Measurements from ENCODE around the gene SGK1.
"Not testable (repeated sequence)": the region's sequence is repeated elsewhere in the genome, so short reads cannot be mapped to it uniquely, and the experiment has no call there.

SGK1 gene

DNA sequence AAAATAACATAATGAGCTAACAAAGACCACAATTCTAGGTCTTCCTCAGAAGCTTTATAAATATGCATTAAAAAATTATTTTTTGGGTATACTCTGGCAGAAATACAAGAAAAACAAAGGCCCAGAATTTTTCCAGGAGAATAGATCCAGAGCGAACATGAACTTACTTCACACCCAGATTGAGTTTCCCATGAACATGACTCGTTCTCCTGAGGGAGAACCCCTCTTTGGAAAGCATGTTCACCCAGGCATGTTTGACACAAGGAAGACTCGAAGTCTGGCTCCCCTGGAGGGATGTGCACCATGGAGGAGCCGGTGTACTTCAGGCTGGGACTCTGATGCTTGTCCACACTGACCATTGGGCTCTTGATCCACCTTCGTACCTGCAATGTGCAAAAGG, 56.1 kb downstream of the SGK1 start:
- H3K9me3 ChIP-seq (ENCODE audit: control insufficient read depth, low read length): no peaks in the 10 kb centered on the region
- no peak for DNase-seq
- H3K36me3 ChIP-seq (ENCODE audit: control insufficient read depth, insufficient read depth, low read length): no peaks in the 10 kb centered on the region
- H3K27me3 ChIP-seq (replicated peaks; ENCODE audit: control insufficient read depth, insufficient read depth, low read length, poor library complexity, severe bottlenecking): no peaks in the 10 kb centered on the region
- no peak overlapping the region for H3K4me3 ChIP-seq (ENCODE audit: insufficient read depth, low read depth, low read length, poor library complexity, severe bottlenecking)
- no peaks in the 10 kb centered on the region for H3K4me1 ChIP-seq (ENCODE audit: control insufficient read depth, insufficient read depth, low read length, poor library complexity, severe bottlenecking)
- no peak overlapping the region for H3K27ac ChIP-seq (ENCODE audit: insufficient read depth, low read length, poor library complexity, severe bottlenecking)

GRCh38 chr6:134258849-134259306, 59.0 kb downstream of the SGK1 start:
- H3K36me3 ChIP-seq (ENCODE audit: control insufficient read depth, insufficient read depth, low read length): no peaks in the 10 kb centered on the region
- no peak for DNase-seq
- H3K27me3 ChIP-seq (replicated peaks; ENCODE audit: control insufficient read depth, insufficient read depth, low read length, poor library complexity, severe bottlenecking): no peaks in the 10 kb centered on the region
- no peaks in the 10 kb centered on the region for H3K9me3 ChIP-seq (ENCODE audit: control insufficient read depth, low read length)
- no peak overlapping the region for H3K27ac ChIP-seq (ENCODE audit: insufficient read depth, low read length, poor library complexity, severe bottlenecking)
- no peaks in the 10 kb centered on the region for H3K4me1 ChIP-seq (ENCODE audit: control insufficient read depth, insufficient read depth, low read length, poor library complexity, severe bottlenecking)
- H3K4me3 ChIP-seq (ENCODE audit: insufficient read depth, low read depth, low read length, poor library complexity, severe bottlenecking): no peak overlapping the region

DNA sequence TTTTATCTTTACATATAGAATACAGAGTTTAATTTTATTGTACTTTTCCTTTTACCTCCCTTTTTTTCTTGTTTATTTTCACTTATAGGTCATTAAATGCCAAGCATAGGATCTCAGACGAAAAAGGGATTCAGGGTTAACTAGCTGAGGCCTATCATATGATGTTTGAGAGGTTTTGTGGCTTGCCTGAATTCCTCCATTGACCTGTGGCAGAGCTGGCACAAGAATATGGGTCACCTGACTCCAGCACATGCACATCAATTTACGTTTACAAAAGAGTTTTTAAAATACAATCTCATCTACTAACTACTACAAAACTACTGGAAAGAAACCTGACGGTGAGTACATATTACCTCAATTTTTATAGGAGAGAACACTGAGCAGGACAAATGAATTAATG, 60.4 kb downstream of the SGK1 start:
- H3K4me3 ChIP-seq (ENCODE audit: insufficient read depth, low read depth, low read length, poor library complexity, severe bottlenecking): no peak overlapping the region
- no peaks in the 10 kb centered on the region for H3K36me3 ChIP-seq (ENCODE audit: control insufficient read depth, insufficient read depth, low read length)
- H3K27ac ChIP-seq (ENCODE audit: insufficient read depth, low read length, poor library complexity, severe bottlenecking): no peak overlapping the region
- no peaks in the 10 kb centered on the region for H3K27me3 ChIP-seq (replicated peaks; ENCODE audit: control insufficient read depth, insufficient read depth, low read length, poor library complexity, severe bottlenecking)
- H3K4me1 ChIP-seq (ENCODE audit: control insufficient read depth, insufficient read depth, low read length, poor library complexity, severe bottlenecking): no peaks in the 10 kb centered on the region
- no peaks in the 10 kb centered on the region for H3K9me3 ChIP-seq (ENCODE audit: control insufficient read depth, low read length)
- no peak for DNase-seq

GRCh38 chr6:134256862-134257261, 61.0 kb downstream of the SGK1 start:
- Histone ChIP-seq H3K27me3 (replicated peaks; ENCODE audit: control insufficient read depth, insufficient read depth, low read length, poor library complexity, severe bottlenecking) (no peaks in the 10 kb centered on the region), H3K4me3 (ENCODE audit: insufficient read depth, low read depth, low read length, poor library complexity, severe bottlenecking) (no peak overlapping the region), H3K9me3 (ENCODE audit: control insufficient read depth, low read length) (no peaks in the 10 kb centered on the region), H3K4me1 (ENCODE audit: control insufficient read depth, insufficient read depth, low read length, poor library complexity, severe bottlenecking) (no peaks in the 10 kb centered on the region), H3K27ac (ENCODE audit: insufficient read depth, low read length, poor library complexity, severe bottlenecking) (no peak overlapping the region), H3K36me3 (ENCODE audit: control insufficient read depth, insufficient read depth, low read length) (no peaks in the 10 kb centered on the region)
- no peak for DNase-seq

DNA sequence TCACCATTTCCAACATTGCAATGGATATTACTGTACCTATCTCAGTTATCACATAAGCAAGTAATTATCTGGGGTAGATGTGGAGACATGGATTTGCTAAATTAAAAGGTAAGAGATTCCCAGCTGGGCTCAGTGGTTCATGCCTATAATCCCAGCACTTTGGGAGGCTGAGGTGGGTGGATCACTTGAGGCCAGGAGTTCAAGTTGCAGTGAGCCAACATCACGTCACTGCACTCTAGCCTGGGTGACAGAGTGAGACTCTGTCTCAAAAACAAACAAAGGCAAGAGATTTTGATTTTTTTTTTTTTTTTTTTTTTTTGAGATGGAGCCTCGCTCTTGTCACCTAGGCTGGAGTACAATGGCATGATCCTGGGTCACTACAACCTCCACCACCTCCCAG, 62.6 kb downstream of the SGK1 start:
- H3K4me3 ChIP-seq (ENCODE audit: insufficient read depth, low read depth, low read length, poor library complexity, severe bottlenecking); H3K27ac ChIP-seq (ENCODE audit: insufficient read depth, low read length, poor library complexity, severe bottlenecking); H3K4me1 ChIP-seq (ENCODE audit: control insufficient read depth, insufficient read depth, low read length, poor library complexity, severe bottlenecking): not testable (repeated sequence)

GRCh38 chr6:134254118-134254517, 63.8 kb downstream of the SGK1 start:
- no peak overlapping the region for H3K4me3 ChIP-seq (ENCODE audit: insufficient read depth, low read depth, low read length, poor library complexity, severe bottlenecking)
- H3K27ac ChIP-seq (ENCODE audit: insufficient read depth, low read length, poor library complexity, severe bottlenecking): no peak overlapping the region
- no peaks in the 10 kb centered on the region for H3K27me3 ChIP-seq (replicated peaks; ENCODE audit: control insufficient read depth, insufficient read depth, low read length, poor library complexity, severe bottlenecking)
- no peaks in the 10 kb centered on the region for H3K9me3 ChIP-seq (ENCODE audit: control insufficient read depth, low read length)
- no peak for DNase-seq
- no peaks in the 10 kb centered on the region for H3K36me3 ChIP-seq (ENCODE audit: control insufficient read depth, insufficient read depth, low read length)
- H3K4me1 ChIP-seq (ENCODE audit: control insufficient read depth, insufficient read depth, low read length, poor library complexity, severe bottlenecking): peaks cover 12% of the 10 kb centered on the region

More for the DNA sequence above, 62.6 kb downstream of the SGK1 start:
- not testable (repeated sequence) for DNase-seq; H3K9me3 ChIP-seq (ENCODE audit: control insufficient read depth, low read length); H3K36me3 ChIP-seq (ENCODE audit: control insufficient read depth, insufficient read depth, low read length); H3K27me3 ChIP-seq (replicated peaks; ENCODE audit: control insufficient read depth, insufficient read depth, low read length, poor library complexity, severe bottlenecking)

DNA sequence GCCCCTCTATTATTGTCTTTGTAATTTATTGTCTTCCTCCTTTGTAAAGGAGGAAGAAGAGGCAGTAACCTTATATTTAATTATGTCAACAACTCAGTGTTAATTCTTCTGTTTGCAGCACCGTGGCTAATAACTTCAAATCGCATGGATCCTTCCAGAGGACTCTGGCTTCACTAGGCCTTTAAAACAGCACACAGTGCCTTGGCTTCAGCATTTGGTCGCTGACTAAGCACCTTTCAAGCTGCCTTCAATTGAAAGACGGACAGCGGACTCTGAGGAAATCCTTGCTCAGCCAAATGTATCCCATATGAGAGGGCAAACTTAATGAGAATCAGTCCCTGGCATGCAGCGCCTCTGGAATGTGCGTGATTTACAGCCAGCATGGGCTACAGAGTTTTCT, 64.2 kb downstream of the SGK1 start:
- Histone ChIP-seq H3K36me3 (ENCODE audit: control insufficient read depth, insufficient read depth, low read length) (no peaks in the 10 kb centered on the region), H3K4me1 (ENCODE audit: control insufficient read depth, insufficient read depth, low read length, poor library complexity, severe bottlenecking) (peaks cover 16% of the 10 kb centered on the region), H3K9me3 (ENCODE audit: control insufficient read depth, low read length) (no peaks in the 10 kb centered on the region), H3K27me3 (replicated peaks; ENCODE audit: control insufficient read depth, insufficient read depth, low read length, poor library complexity, severe bottlenecking) (no peaks in the 10 kb centered on the region), H3K4me3 (ENCODE audit: insufficient read depth, low read depth, low read length, poor library complexity, severe bottlenecking) (no peak overlapping the region), H3K27ac (ENCODE audit: insufficient read depth, low read length, poor library complexity, severe bottlenecking) (no peak overlapping the region)
- no peak for DNase-seq

- Histone ChIP-seq H3K9me3 (ENCODE audit: control insufficient read depth, low read length) (no peaks in the 10 kb centered on the region), H3K4me1 (ENCODE audit: control insufficient read depth, insufficient read depth, low read length, poor library complexity, severe bottlenecking) (peaks cover 28% of the 10 kb centered on the region)
- no peak for DNase-seq
Measured at GRCh38 chr6:134251320-134251719, 66.6 kb downstream of the SGK1 start.

DNA sequence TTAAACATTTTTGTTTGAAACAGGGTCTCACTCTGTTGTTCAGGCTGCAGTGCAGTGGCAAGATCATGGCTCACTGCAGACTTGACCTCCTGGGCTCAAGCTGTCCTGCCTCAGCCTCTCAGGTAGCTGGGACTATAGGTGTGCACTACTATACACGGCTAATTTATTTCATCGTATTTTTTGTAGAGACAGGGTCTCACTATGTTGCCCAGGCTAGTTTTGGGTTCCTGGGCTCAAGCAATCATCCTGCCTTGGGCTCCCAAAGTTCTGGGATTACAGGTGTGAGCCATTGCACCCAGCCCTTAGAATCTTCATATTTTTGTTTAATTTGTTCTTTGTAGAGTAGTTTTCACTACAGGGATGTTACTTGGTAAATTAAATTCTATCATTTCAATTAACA, 67.1 kb downstream of the SGK1 start:
- Histone ChIP-seq H3K27me3 (replicated peaks; ENCODE audit: control insufficient read depth, insufficient read depth, low read length, poor library complexity, severe bottlenecking) (no peaks in the 10 kb centered on the region), H3K27ac (ENCODE audit: insufficient read depth, low read length, poor library complexity, severe bottlenecking) (no peak overlapping the region), H3K4me3 (ENCODE audit: insufficient read depth, low read depth, low read length, poor library complexity, severe bottlenecking) (no peak overlapping the region), H3K9me3 (ENCODE audit: control insufficient read depth, low read length) (no peaks in the 10 kb centered on the region), H3K36me3 (ENCODE audit: control insufficient read depth, insufficient read depth, low read length) (no peaks in the 10 kb centered on the region), H3K4me1 (ENCODE audit: control insufficient read depth, insufficient read depth, low read length, poor library complexity, severe bottlenecking) (peaks cover 28% of the 10 kb centered on the region)
- no peak for DNase-seq

More at GRCh38 chr6:134251320-134251719, 66.6 kb downstream of the SGK1 start:
- Histone ChIP-seq H3K27ac (ENCODE audit: insufficient read depth, low read length, poor library complexity, severe bottlenecking) (no peak overlapping the region), H3K4me3 (ENCODE audit: insufficient read depth, low read depth, low read length, poor library complexity, severe bottlenecking) (no peak overlapping the region), H3K36me3 (ENCODE audit: control insufficient read depth, insufficient read depth, low read length) (no peaks in the 10 kb centered on the region), H3K27me3 (replicated peaks; ENCODE audit: control insufficient read depth, insufficient read depth, low read length, poor library complexity, severe bottlenecking) (no peaks in the 10 kb centered on the region)

DNA sequence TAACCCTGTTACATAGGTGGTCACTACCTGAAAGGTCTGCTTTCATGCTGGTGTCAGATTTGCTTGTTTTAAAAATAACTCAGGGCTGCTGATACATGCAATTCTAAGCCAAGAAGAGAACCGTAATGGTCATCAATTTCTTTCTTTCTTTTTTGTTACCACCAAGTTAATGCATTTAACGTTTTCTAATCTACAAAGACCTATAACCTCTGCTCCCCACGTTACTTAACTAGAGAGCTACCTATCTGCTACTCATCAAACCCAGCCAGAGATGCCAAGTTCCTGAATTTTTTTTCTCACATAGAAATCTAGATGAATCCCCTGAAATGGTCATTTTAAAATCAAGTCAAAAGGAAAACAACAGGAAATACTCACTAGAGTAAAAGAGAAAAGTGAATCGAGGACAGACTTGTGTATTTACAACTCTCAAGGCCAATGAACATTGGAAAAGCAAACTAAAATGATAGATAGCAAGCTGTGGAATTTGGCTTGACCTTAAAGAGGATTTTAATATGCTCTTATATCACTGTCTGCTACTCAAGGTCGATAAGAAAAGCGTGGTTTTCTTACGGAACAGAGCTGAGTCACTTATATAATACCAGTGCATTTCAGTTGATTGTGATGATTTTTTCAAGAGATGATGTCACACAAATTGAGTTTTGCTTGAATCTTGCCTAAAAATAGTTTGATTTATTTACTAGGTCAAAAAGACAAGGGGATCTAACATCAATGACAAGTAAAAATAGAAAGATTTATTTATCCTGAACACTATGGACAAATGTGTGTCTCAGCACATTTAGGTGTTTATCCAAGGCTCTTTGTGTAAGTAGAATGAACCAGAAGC, 67.9 kb downstream of the SGK1 start:
- no peak overlapping the region for H3K4me3 ChIP-seq (ENCODE audit: insufficient read depth, low read depth, low read length, poor library complexity, severe bottlenecking)
- H3K27ac ChIP-seq (ENCODE audit: insufficient read depth, low read length, poor library complexity, severe bottlenecking): no peak overlapping the region
- peaks cover 34% of the 10 kb centered on the region for H3K4me1 ChIP-seq (ENCODE audit: control insufficient read depth, insufficient read depth, low read length, poor library complexity, severe bottlenecking)
- H3K36me3 ChIP-seq (ENCODE audit: control insufficient read depth, insufficient read depth, low read length): no peaks in the 10 kb centered on the region
- DNase-seq: no peak
- H3K9me3 ChIP-seq (ENCODE audit: control insufficient read depth, low read length): no peaks in the 10 kb centered on the region
- H3K27me3 ChIP-seq (replicated peaks; ENCODE audit: control insufficient read depth, insufficient read depth, low read length, poor library complexity, severe bottlenecking): no peaks in the 10 kb centered on the region

Measured in effector memory CD4-positive, alpha-beta T cell (primary cell).